Keratinocyte (primary cell): ENCODE data around the gene PDE8A. TPM values are rescaled to one million over a fixed set of nuclear protein-coding genes. Genes with fewer than 3 reads are reported as not detected.
"Not testable (repeated sequence)": the region's sequence is repeated elsewhere in the genome, so short reads cannot be mapped to it uniquely, and the experiment has no call there.

Experiments used
- DNase-seq: peaks from one replicate; pipeline ENCODE4 v3.0.0-alpha.2; 2011; ENCODE audit warnings: low read depth, missing footprints, low spot score
- FAIRE-seq: peaks from 2 replicates; lab custom pipeline; 2011; peaks lifted over from hg19 to GRCh38; lab: Jason Lieb, UNC
- H2AFZ ChIP-seq: 2 replicates; pipeline ENCODE4 v1.6.0; 2012; ENCODE audit warnings: low read length, control low read depth, inconsistent platforms; ENCODE audit not compliant: control insufficient read depth
- H3K27ac ChIP-seq: 2 replicates; pipeline ENCODE4 v1.5.1; 2011; ENCODE audit warnings: low read length; ENCODE audit not compliant: control insufficient read depth, insufficient read depth
- H3K27me3 ChIP-seq: 3 replicates; pipeline ENCODE4 v1.6.0; 2011; ENCODE audit warnings: low read length; ENCODE audit not compliant: control insufficient read depth, insufficient read depth; ENCODE audit errors: extremely low read depth
- H3K36me3 ChIP-seq, 2 experiments: 2 replicates in 1 of 2; 3 replicates in 1 of 2; pipeline ENCODE4 v1.5.1; 2011; ENCODE audit warnings: low read length in 2 of 2, mild to moderate bottlenecking in 1 of 2; ENCODE audit not compliant: control insufficient read depth in 2 of 2, insufficient read depth in 2 of 2; ENCODE audit errors: extremely low read depth in 1 of 2
- H3K4me1 ChIP-seq: 3 replicates; pipeline ENCODE4 v1.5.1; 2011; ENCODE audit warnings: low read length; ENCODE audit not compliant: control insufficient read depth, insufficient read depth; ENCODE audit errors: extremely low read depth
- H3K4me2 ChIP-seq: 3 replicates; pipeline ENCODE4 v1.6.0; 2011; ENCODE audit warnings: low read depth, low read length; ENCODE audit not compliant: control insufficient read depth, insufficient read depth; ENCODE audit errors: extremely low read depth
- H3K4me3 ChIP-seq, 3 experiments: fragments of 200-600 bp in 1 of 3; sonication (generic) in 1 of 3; 2 replicates in 2 of 3; 3 replicates in 1 of 3; pipeline ENCODE4 v1.5.1; 2011 to 2016; ENCODE audit warnings: low read length in 3 of 3, mild to moderate bottlenecking in 3 of 3, control low read depth in 2 of 3, inconsistent platforms in 1 of 3, low read depth in 1 of 3, mixed read lengths in 1 of 3, mixed run types in 1 of 3, moderate library complexity in 1 of 3; ENCODE audit not compliant: control insufficient read depth in 2 of 3, insufficient read depth in 2 of 3; ENCODE audit errors: extremely low read depth in 1 of 3
- H3K79me2 ChIP-seq: 2 replicates; pipeline ENCODE4 v1.6.0; 2012; ENCODE audit warnings: low read length; ENCODE audit not compliant: control insufficient read depth, insufficient read depth
- H3K9ac ChIP-seq: 3 replicates; pipeline ENCODE4 v1.6.0; 2011; ENCODE audit warnings: low read length; ENCODE audit not compliant: control insufficient read depth, insufficient read depth; ENCODE audit errors: extremely low read depth
- H3K9me1 ChIP-seq: 3 replicates; pipeline ENCODE4 v1.6.0; 2011; ENCODE audit warnings: low read length; ENCODE audit not compliant: control insufficient read depth, insufficient read depth; ENCODE audit errors: extremely low read depth
- H3K9me3 ChIP-seq: 2 replicates; pipeline ENCODE4 v1.5.1; 2012; ENCODE audit warnings: low read depth, low read length; ENCODE audit not compliant: control insufficient read depth
- H4K20me1 ChIP-seq: 3 replicates; pipeline ENCODE4 v1.6.0; 2011; ENCODE audit warnings: low read length; ENCODE audit not compliant: control insufficient read depth, insufficient read depth; ENCODE audit errors: extremely low read depth
- CTCF ChIP-seq, 3 experiments: IDR thresholded peaks in 1 of 3; conservative IDR thresholded peaks in 1 of 3; optimal IDR thresholded peaks in 1 of 3; 2 replicates in 2 of 3; 3 replicates in 1 of 3; pipeline versions ENCODE3 to v1.5.1; 2011; ENCODE audit warnings: low read length in 3 of 3, mild to moderate bottlenecking in 3 of 3, moderate library complexity in 2 of 3, control low read depth in 1 of 3, inconsistent platforms in 1 of 3; ENCODE audit not compliant: insufficient read depth in 2 of 3; ENCODE audit errors: extremely low read depth in 1 of 3
- EZH2 ChIP-seq: IDR thresholded peaks from one replicate; pipeline ENCODE4 v1.6.1; 2012; ENCODE audit warnings: inconsistent platforms, mild to moderate bottlenecking, low read length, moderate library complexity
- dilution Hi-C: fragments of 300-500 bp; cut with MboI; formaldehyde crosslinking; loops from one replicate; pipeline ENCODE4 v1.7.0; 2020; ENCODE audit warnings: low sequenced_read_pairs; ENCODE audit not compliant: extremely low pct_ligation_motif_present
- polyA plus RNA-seq, 5 experiments: library from polyadenylated mRNA; depleted of rRNA in 3 of 5; stranded (reverse) in 3 of 5; stranded (forward) in 1 of 5; unstranded in 1 of 5; fragments of >200 nt; gene quantifications; 1 replicate in 1 of 5; 2 replicates in 3 of 5; 3 replicates in 1 of 5; pipeline versions ENCODE4 v1.2.1 to v1.2.3, GENCODE V29; 2011 to 2012; ENCODE audit warnings: missing spikeins in 2 of 5, low read depth in 1 of 5, low replicate concordance in 1 of 5

The PDE8A gene
- polyA plus RNA-seq, 1 donor (not counting 4 experiments of a cell fraction or from before 2014, with no cell fraction given), result 24.1 TPM

GRCh38 chr15:85011160-85011571 is 29.5 kb downstream of the PDE8A start:
- DNase-seq (no peak), FAIRE-seq (no peak)
- H3K9ac ChIP-seq, result no peak overlapping the region
- no peaks in the 10 kb centered on the region for H3K27me3 ChIP-seq
- H3K79me2 ChIP-seq, result peaks cover 22% of the 10 kb centered on the region
- H3K9me3 ChIP-seq, result no peaks in the 10 kb centered on the region
- dilution Hi-C loops, result no loop called here
- no peaks in the 10 kb centered on the region for H3K9me1 ChIP-seq
- H3K4me1 ChIP-seq, result no peaks in the 10 kb centered on the region
- no peak overlapping the region for H3K4me2 ChIP-seq
- TF ChIP-seq CTCF (optimal IDR thresholded peaks at IDR 0.05 in 1 of 3, IDR thresholded peaks at IDR 0.05 in 1 of 3, conservative IDR thresholded peaks at IDR 0.05 in 1 of 3; ENCODE audit: extremely low read depth in 1 of 3, insufficient read depth in 2 of 3, low read length in 3 of 3) (no peak), EZH2 (no peak)
- H3K27ac ChIP-seq, result no peak overlapping the region
- H3K36me3 ChIP-seq, result no peaks in the 10 kb centered on the region
- no peaks in the 10 kb centered on the region for H4K20me1 ChIP-seq
- H3K4me3 ChIP-seq, result no peak overlapping the region
- no peak overlapping the region for H2AFZ ChIP-seq

GRCh38 chr15:85011724-85012123 is 30.1 kb downstream of the PDE8A start:
- H3K9me1 ChIP-seq, H3K9me3 ChIP-seq, H3K4me2 ChIP-seq, H3K27ac ChIP-seq, H4K20me1 ChIP-seq, FAIRE-seq, H3K4me1 ChIP-seq, H3K27me3 ChIP-seq, H3K36me3 ChIP-seq, H3K4me3 ChIP-seq, H3K9ac ChIP-seq, H2AFZ ChIP-seq, DNase-seq, dilution Hi-C loops: not testable (repeated sequence)
- H3K79me2 ChIP-seq, result peaks cover 22% of the 10 kb centered on the region

- H3K27ac ChIP-seq, result no peak overlapping the region
Observed at GRCh38 chr15:85013785-85014184, 32.1 kb downstream of the PDE8A start.

More at GRCh38 chr15:85013785-85014184, 32.1 kb downstream of the PDE8A start:
- dilution Hi-C loops, result no loop called here
- H4K20me1 ChIP-seq, result no peaks in the 10 kb centered on the region
- H3K4me1 ChIP-seq, result no peaks in the 10 kb centered on the region
- DNase-seq (no peak), FAIRE-seq (no peak)
- no peak for TF ChIP-seq CTCF (optimal IDR thresholded peaks at IDR 0.05 in 1 of 3, IDR thresholded peaks at IDR 0.05 in 1 of 3, conservative IDR thresholded peaks at IDR 0.05 in 1 of 3; ENCODE audit: extremely low read depth in 1 of 3, insufficient read depth in 2 of 3, low read length in 3 of 3)
- TF ChIP-seq EZH2, result no peak
- H3K9ac ChIP-seq, result no peak overlapping the region
- no peaks in the 10 kb centered on the region for H3K9me1 ChIP-seq
- H3K4me3 ChIP-seq, result no peak overlapping the region
- H3K79me2 ChIP-seq, result peaks cover 8% of the 10 kb centered on the region
- H3K36me3 ChIP-seq, result no peaks in the 10 kb centered on the region
- H2AFZ ChIP-seq, result no peak overlapping the region
- H3K27me3 ChIP-seq, result no peaks in the 10 kb centered on the region
- H3K9me3 ChIP-seq, result no peaks in the 10 kb centered on the region
- no peak overlapping the region for H3K4me2 ChIP-seq
